T47D (cell line): ENCODE data around the gene RANBP3L.

Experiments
- DNase-seq, 2 experiments: peaks; one replicate each; pipeline versions ENCODE4 v3.0.0 to v3.0.0-alpha.2; 2011 to 2012; ENCODE audit warnings: low read depth in 1 of 2, low spot score in 1 of 2
- JUND ChIP-seq: IDR thresholded peaks from 2 replicates; pipeline ENCODE4 v1.6.1; 2012; ENCODE audit warnings: low read depth
- in situ Hi-C: cut with HindIII; loops from 2 replicates; pipeline ENCODE4 v1.10.0; 2016; ENCODE audit warnings: low sequenced_read_pairs, low pct_unique_long_range_greater_than_20kb

Gene RANBP3L

DNA sequence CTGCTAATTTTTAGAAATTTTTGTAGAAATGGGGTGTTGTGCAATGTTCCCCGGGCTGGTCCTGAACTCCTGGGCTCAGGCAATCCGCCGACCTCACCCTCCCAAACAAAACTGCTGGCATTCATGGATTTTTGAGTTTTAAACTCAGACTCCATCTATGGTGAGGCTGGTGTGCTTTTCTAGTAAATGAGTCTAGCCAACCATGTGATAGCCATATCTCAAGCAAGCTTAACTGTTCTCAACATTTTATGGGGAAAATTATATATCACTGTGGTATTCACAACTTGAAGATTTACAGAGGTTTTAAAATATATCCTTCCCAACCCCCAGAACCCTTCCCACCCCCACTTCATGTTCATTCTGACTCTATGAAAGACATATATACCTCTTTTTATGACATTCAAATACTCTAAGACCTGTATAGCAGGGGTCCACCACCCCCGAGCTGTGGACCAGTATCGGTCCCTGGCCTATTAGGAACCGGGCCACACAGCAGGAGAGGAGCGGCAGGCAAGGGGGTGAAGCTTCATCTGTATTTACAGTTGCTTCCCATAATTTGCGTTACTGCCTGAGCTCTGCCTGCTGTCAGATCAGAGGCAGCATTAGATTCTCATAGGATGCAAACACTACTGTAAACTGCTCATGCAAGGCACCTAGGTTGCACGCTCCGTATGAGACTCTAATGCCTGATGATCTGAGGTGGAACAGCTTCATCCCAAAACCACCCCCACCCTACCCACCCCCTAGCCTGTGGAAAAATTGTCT is 55.5 kb downstream of the RANBP3L start:
- in situ Hi-C loops = no loop called here
- TF ChIP-seq JUND = no peak

GRCh38 chr5:36244076-36244475 is 57.6 kb downstream of the RANBP3L start:
- TF ChIP-seq JUND = no peak
- DNase-seq = no peak
- in situ Hi-C loops = no loop called here

More for the DNA sequence above, 55.5 kb downstream of the RANBP3L start:
- no peak for DNase-seq

DNA sequence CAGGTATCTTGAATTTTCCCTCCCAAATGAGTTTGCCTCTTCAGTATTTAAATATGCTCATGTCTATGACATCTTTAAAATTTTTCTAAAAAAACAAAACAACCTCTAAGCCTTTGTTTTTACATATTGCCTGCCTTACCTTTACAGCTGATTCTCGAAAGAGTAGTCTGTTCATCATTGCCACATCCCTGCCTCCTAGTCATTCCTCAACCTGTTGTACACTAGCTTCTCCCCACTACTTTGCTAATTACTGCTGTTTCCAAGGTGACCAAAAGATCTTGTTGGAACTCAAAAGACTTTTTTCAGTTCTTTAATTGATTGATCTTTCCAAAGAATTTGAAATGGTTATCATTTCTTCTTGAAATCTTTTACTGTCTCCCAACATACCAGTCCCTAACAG is 58.0 kb downstream of the RANBP3L start:
- TF ChIP-seq JUND = no peak
- in situ Hi-C loops = no loop called here

GRCh38 chr5:36242534-36243485 is 58.9 kb downstream of the RANBP3L start:
- DNase-seq = no peak
- in situ Hi-C loops = no loop called here
- no peak for TF ChIP-seq JUND

More for the DNA sequence above, 58.0 kb downstream of the RANBP3L start:
- DNase-seq = no peak

DNA sequence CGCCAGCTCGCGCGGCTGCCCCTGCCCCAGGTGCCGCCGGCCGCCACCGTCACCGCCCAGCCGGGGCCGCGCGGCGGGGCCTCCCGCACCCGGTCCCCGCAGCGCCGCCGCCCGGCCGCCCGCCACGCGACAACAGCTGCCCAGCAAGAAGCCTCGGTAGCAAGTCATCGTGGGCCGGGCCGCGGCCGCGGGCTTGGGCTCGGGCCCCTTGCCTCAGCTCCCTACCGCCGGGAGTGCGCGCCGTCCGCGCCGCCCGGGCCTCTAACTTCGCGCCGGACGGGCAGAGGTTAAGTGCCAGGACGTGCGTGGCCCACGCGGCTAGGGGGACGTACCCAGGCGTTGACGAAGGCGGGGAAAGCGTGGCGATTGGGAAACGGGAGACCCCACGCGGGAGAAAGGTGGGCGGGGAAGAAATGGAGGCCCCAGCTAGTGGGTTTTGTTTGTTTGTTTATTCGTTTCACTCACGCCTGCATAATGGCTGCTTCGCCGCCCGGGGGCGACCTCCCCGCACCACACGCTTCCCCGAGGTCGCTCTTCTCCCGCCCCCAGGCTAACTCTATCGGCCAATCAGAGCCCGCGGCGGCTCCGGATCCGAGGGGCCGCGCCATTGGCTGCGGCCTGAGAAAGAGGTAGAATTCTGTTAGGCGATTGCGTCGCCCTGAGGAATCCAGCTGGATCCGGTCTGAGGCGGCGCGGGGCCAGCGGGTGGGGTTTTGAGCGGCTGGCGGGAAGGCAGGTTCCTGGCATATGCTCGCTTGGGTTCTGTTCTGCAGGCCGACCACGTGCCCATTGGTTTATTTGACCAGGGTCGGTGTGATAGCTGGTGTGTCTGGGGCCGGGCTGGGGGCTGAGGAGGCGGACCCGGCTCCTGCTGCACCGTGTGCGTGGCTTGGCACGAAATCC is 59.8 kb downstream of the RANBP3L start, which contains the start of gene NADK2:
Gene NADK2, minus strand, starts transcription at position 295 of the 903 bp plus-strand sequence. Its CDS starts 127 bp downstream, at position 168.
- DNase-seq = peak; percentile 93 to 98
- in situ Hi-C loops = no loop called here
- no peak for TF ChIP-seq JUND

DNA sequence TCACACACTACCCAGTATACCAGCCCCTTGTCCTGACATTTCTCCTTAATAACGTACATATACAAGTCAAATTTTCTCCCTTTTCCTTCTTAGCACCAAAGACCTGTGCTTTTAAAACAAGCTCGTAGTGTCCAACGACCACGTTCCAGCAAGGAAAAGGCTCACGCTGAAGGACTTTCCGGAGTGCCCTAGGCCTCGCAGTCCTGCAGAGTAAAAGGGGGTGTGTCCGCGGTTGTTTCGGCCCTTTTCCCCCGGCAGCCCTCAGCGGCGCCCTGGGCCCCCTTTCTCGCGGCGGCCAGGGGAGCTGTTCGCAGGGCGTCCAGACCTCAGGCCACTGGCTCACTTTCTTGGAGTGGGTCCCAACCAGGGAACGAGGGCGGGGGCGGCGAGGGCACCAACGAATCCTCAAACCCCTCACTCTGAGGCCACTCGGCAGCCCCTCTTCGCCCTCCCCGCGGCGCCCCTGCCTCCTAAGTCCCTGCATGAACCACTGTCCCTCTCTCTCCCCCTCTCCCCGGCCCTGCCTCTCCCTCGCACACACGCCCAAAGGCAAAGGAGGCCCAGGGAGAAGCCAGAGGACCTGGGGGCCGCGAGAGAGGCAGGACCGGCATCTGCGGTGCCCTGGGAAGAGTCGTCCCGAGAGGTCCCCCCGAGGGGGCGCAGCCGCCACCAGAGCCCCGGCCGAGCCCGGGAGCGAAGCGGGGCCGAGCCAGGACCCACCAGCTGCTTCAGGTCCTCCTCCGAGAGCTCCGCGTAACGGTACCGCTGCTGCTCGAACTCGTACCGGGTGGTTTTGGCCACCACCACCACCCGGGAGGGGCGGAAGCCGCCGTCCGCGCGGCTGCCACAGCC is 60.7 kb downstream of the RANBP3L start:
- peak; percentile 21 to 49 for DNase-seq
- in situ Hi-C loops = no loop called here
- no peak for TF ChIP-seq JUND

GRCh38 chr5:36239370-36240293 is 62.1 kb downstream of the RANBP3L start:
- in situ Hi-C loops = no loop called here
- DNase-seq = no peak
- no peak for TF ChIP-seq JUND

- DNase-seq = no peak
- no peak for TF ChIP-seq JUND
- in situ Hi-C loops = no loop called here
Observed at GRCh38 chr5:36238502-36239295, 63.0 kb downstream of the RANBP3L start.

DNA sequence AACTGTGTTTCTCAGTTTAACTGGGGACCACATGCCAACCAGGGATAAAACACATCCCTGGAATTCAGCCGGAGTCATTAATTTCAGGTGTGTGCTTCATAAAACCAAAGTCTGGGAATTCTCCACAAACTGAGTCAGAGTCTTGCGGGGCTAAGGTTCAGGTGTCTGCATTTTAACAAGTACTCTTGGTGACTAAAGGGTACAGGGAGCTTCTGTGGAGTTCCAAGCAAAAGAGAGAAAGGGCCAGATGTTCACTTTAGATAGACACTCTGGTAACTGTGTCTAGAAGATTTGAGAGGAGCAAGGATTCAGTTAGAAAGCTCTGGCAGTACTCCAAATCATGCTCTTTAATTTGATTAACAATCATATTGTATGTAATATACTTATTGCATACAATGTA is 64.0 kb downstream of the RANBP3L start:
- in situ Hi-C loops = no loop called here

DNA sequence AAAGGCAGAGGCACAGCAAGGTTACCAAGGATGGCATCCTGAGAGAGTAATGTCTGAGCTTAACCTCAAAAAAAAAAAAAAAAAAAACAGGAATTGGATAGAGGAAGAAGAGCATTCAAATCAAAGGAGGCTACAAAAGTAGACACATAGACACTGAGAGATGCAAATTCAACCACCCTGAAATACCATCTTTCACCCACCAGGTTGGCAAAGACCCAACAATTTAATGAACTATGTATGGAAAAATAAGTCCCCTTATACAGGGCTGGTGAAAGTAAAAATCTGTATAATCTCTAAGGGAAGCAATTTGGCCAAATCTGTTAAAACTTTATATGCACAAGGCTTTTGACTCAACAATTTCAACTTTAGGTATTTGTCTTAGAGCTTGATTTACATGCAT is 64.9 kb downstream of the RANBP3L start:
- no peak for TF ChIP-seq JUND
- no peak for DNase-seq
- in situ Hi-C loops = no loop called here

More for the DNA sequence above, 64.0 kb downstream of the RANBP3L start:
- no peak for TF ChIP-seq JUND
- no peak for DNase-seq
